Gastrocnemius medialis (tissue), 4 donors: ENCODE measurements around the gene SMG6.

Experiments
- POLR2A ChIP-seq, 2 donors: fragments of 450-650 bp; IDR thresholded peaks; one replicate each; pipeline ENCODE4 v1.6.1; 2017; ENCODE audit warnings: antibody characterized with exemption in 2 of 2, mild to moderate bottlenecking in 2 of 2, moderate library complexity in 2 of 2
- TF ChIP-seq, protein P1 (sequence below), 5 experiments: fragments of 450-650 bp in 3 of 5; fragments of 200-600 bp in 2 of 5; sonication (generic) in 2 of 5; IDR thresholded peaks in 4 of 5; conservative IDR thresholded peaks in 1 of 5; 1 replicate in 4 of 5; 2 replicates in 1 of 5; pipeline ENCODE4 v1.5.1; 2016 to 2019; ENCODE audit warnings: antibody characterized with exemption in 5 of 5, mild to moderate bottlenecking in 3 of 5, moderate library complexity in 3 of 5

DNA sequence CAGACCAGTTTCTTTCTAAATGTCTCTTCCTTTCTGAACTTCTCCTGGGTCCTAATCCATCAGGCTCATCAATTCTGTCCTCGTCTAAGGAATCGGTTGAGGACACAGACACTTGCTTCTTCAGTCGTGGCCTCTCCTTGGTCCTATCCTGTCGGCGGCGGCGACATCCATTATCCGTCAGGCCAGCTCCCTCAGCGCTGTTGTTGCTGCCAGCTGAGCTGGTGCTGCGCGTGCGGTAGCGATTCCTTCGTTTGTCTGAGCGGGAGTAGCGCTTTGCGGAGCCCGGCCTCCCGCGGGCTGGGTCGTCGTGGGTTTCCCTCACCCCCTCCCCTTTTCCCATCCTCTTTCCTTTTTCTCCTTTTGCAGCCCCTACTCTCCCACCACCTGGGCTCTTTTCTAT lies 3.8 kb downstream of the SMG6 start:
- TF ChIP-seq POLR2A (IDR thresholded peaks at IDR 0.05) = no peak
- TF ChIP-seq, protein P1, sequence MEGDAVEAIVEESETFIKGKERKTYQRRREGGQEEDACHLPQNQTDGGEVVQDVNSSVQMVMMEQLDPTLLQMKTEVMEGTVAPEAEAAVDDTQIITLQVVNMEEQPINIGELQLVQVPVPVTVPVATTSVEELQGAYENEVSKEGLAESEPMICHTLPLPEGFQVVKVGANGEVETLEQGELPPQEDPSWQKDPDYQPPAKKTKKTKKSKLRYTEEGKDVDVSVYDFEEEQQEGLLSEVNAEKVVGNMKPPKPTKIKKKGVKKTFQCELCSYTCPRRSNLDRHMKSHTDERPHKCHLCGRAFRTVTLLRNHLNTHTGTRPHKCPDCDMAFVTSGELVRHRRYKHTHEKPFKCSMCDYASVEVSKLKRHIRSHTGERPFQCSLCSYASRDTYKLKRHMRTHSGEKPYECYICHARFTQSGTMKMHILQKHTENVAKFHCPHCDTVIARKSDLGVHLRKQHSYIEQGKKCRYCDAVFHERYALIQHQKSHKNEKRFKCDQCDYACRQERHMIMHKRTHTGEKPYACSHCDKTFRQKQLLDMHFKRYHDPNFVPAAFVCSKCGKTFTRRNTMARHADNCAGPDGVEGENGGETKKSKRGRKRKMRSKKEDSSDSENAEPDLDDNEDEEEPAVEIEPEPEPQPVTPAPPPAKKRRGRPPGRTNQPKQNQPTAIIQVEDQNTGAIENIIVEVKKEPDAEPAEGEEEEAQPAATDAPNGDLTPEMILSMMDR (IDR thresholded peaks at IDR 0.05 in 4 of 5, conservative IDR thresholded peaks at IDR 0.05 in 1 of 5) = no peak
